Measurements from ENCODE around the gene APOH.

DNA sequence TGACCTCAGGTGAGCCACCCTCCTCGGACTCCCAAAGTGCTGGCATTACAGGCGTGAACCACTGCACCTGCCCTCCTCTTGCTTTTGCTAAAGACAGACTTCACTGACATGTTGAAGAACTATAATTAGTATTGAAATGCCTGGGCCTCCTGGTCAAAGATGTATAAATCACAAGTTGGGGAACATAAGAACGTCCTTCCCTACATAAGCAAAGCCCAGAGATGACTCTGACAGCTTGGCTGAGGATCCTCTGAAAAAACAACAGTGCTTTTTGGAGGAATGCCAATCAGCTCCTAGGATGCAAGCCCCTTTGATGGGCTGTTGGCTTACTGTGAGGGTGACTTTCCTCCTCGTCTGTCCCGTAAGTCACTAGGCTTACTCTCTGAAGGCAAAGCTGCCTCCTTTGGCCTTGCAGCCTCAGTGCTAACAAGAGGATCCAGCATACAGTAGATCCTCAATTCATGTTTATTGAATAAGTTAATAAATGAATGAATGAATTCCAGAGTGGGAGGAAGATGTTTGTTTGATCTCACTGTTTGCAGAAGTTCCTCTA, 6.3 kb downstream of the APOH start:
- TF ChIP-seq, protein P1, sequence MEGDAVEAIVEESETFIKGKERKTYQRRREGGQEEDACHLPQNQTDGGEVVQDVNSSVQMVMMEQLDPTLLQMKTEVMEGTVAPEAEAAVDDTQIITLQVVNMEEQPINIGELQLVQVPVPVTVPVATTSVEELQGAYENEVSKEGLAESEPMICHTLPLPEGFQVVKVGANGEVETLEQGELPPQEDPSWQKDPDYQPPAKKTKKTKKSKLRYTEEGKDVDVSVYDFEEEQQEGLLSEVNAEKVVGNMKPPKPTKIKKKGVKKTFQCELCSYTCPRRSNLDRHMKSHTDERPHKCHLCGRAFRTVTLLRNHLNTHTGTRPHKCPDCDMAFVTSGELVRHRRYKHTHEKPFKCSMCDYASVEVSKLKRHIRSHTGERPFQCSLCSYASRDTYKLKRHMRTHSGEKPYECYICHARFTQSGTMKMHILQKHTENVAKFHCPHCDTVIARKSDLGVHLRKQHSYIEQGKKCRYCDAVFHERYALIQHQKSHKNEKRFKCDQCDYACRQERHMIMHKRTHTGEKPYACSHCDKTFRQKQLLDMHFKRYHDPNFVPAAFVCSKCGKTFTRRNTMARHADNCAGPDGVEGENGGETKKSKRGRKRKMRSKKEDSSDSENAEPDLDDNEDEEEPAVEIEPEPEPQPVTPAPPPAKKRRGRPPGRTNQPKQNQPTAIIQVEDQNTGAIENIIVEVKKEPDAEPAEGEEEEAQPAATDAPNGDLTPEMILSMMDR (IDR thresholded peaks at IDR 0.05): no peak
- no peak for TF ChIP-seq EP300 (IDR thresholded peaks at IDR 0.05)

Measured in upper lobe of left lung (tissue), 4 donors.